Stimulated activated CD4-positive, alpha-beta T cell treated with anti-CD3 and anti-CD28 coated beads, Interleukin-2, amount 100 ng/mL, for 24 hours (primary cell): ENCODE data around the gene CFAP20.

ENCODE experiments used
- DNase-seq, 2 donors: peaks; one replicate each; pipeline ENCODE4 v3.0.0-alpha.2; 2020

Gene CFAP20

GRCh38 chr16:58123896-58124600, 5.1 kb downstream of the CFAP20 start:
- no peak for DNase-seq

GRCh38 chr16:58121132-58121531, 8.0 kb downstream of the CFAP20 start:
- no peak for DNase-seq

- DNase-seq = no peak
These were observed 8.9 kb downstream of the CFAP20 start for GRCh38 chr16:58120234-58120633.

GRCh38 chr16:58119509-58119845, 9.7 kb downstream of the CFAP20 start:
- no peak for DNase-seq

GRCh38 chr16:58118801-58119508, 10.2 kb downstream of the CFAP20 start:
- no peak for DNase-seq

- no peak for DNase-seq
These were observed 12.7 kb downstream of the CFAP20 start for GRCh38 chr16:58116529-58116928.

GRCh38 chr16:58116081-58116480, 13.1 kb downstream of the CFAP20 start:
- DNase-seq = no peak

GRCh38 chr16:58114827-58115825, 14.1 kb downstream of the CFAP20 start:
- DNase-seq = no peak

GRCh38 chr16:58111302-58111627, 17.9 kb downstream of the CFAP20 start:
- DNase-seq = no peak

GRCh38 chr16:58110571-58111301, 18.4 kb downstream of the CFAP20 start:
- DNase-seq = no peak

- no peak for DNase-seq
These were observed 19.3 kb downstream of the CFAP20 start for GRCh38 chr16:58109881-58110280.

- DNase-seq = no peak
These were observed 19.9 kb downstream of the CFAP20 start for GRCh38 chr16:58109330-58109729.

GRCh38 chr16:58107709-58108108, 21.5 kb downstream of the CFAP20 start:
- no peak for DNase-seq

- DNase-seq = no peak
These were observed 22.0 kb downstream of the CFAP20 start for GRCh38 chr16:58107228-58107627.

- no peak for DNase-seq
These were observed 23.6 kb downstream of the CFAP20 start for GRCh38 chr16:58105631-58106030.

- no peak for DNase-seq
These were observed 26.4 kb downstream of the CFAP20 start for GRCh38 chr16:58102665-58103392.

- no peak for DNase-seq
These were observed 29.3 kb downstream of the CFAP20 start for GRCh38 chr16:58099956-58100300.

- no peak for DNase-seq
These were observed 29.9 kb downstream of the CFAP20 start for GRCh38 chr16:58099097-58099955.

- no peak for DNase-seq
These were observed 30.7 kb downstream of the CFAP20 start for GRCh38 chr16:58098207-58099096.

- DNase-seq = no peak
These were observed 32.9 kb downstream of the CFAP20 start for GRCh38 chr16:58096249-58096648.
